H9 (cell line): ENCODE measurements around the gene COPZ2. TPM values are rescaled to one million over a fixed set of nuclear protein-coding genes. Genes with fewer than 3 reads are reported as not detected.

Source experiments
- DNase-seq: peaks from one replicate; pipeline ENCODE4 v3.0.0-alpha.2; 2017
- H2AFZ ChIP-seq: one replicate; pipeline ENCODE4 v1.6.1; 2013; ENCODE audit warnings: mild to moderate bottlenecking, low read length, control low read depth, moderate library complexity
- H2AK5ac ChIP-seq: 2 replicates; pipeline ENCODE4 v1.6.1; 2013; ENCODE audit warnings: low read length, control low read depth, mixed read lengths; ENCODE audit not compliant: insufficient read length
- H2BK120ac ChIP-seq: one replicate; pipeline ENCODE4 v1.6.1; 2013; ENCODE audit warnings: low read depth, mild to moderate bottlenecking, low read length, control low read depth, inconsistent platforms; ENCODE audit not compliant: poor library complexity, severe bottlenecking
- H2BK12ac ChIP-seq: 2 replicates; pipeline ENCODE4 v1.6.1; 2013; ENCODE audit warnings: low read length, control low read depth, mixed read lengths, low read depth; ENCODE audit not compliant: insufficient read length
- H2BK15ac ChIP-seq: 2 replicates; pipeline ENCODE4 v1.6.1; 2013; ENCODE audit warnings: low read depth, low read length, control low read depth
- H2BK20ac ChIP-seq: one replicate; pipeline ENCODE4 v1.6.1; 2013; ENCODE audit warnings: low read depth, mild to moderate bottlenecking, low read length, control low read depth, inconsistent platforms; ENCODE audit not compliant: poor library complexity, severe bottlenecking
- H2BK5ac ChIP-seq: 2 replicates; pipeline ENCODE4 v1.6.1; 2013; ENCODE audit warnings: low read length, control low read depth, mixed read lengths; ENCODE audit not compliant: insufficient read length
- H3K14ac ChIP-seq: 2 replicates; pipeline ENCODE4 v1.6.1; 2013; ENCODE audit warnings: low read length, control low read depth; ENCODE audit not compliant: insufficient read depth
- H3K18ac ChIP-seq: 2 replicates; pipeline ENCODE4 v1.6.1; 2013; ENCODE audit warnings: low read depth, mild to moderate bottlenecking, mixed read lengths, low read length, control low read depth; ENCODE audit not compliant: insufficient read length
- H3K23ac ChIP-seq: 2 replicates; pipeline ENCODE4 v1.6.1; 2013; ENCODE audit warnings: low read length, control low read depth, mixed read lengths, low read depth; ENCODE audit not compliant: insufficient read length
- H3K23me2 ChIP-seq: 2 replicates; pipeline ENCODE4 v1.6.1; 2013; ENCODE audit warnings: low read depth, mild to moderate bottlenecking, mixed read lengths, low read length, control low read depth; ENCODE audit not compliant: insufficient read length, poor library complexity, severe bottlenecking
- H3K27ac ChIP-seq: 2 replicates; pipeline ENCODE4 v1.5.1; 2013; ENCODE audit warnings: low read length, control low read depth, mixed read lengths, low read depth; ENCODE audit not compliant: insufficient read length
- H3K27me3 ChIP-seq: 2 replicates; pipeline ENCODE4 v1.6.1; 2013; ENCODE audit warnings: low read length, control low read depth, inconsistent platforms; ENCODE audit not compliant: insufficient read depth
- H3K4ac ChIP-seq: 2 replicates; pipeline ENCODE4 v1.6.1; 2013; ENCODE audit warnings: low read depth, mild to moderate bottlenecking, control low read depth, inconsistent platforms, low read length, moderate library complexity
- H3K4me1 ChIP-seq: 2 replicates; pipeline ENCODE4 v1.6.1; 2013; ENCODE audit warnings: low read length, control low read depth, inconsistent platforms; ENCODE audit not compliant: insufficient read depth
- H3K4me2 ChIP-seq: 2 replicates; pipeline ENCODE4 v1.6.1; 2013; ENCODE audit warnings: low read length, control low read depth, mixed read lengths; ENCODE audit not compliant: insufficient read length, insufficient read depth
- H3K56ac ChIP-seq: 2 replicates; pipeline ENCODE4 v1.6.1; 2013; ENCODE audit warnings: low read depth, mild to moderate bottlenecking, mixed read lengths, low read length, control low read depth; ENCODE audit not compliant: insufficient read length
- H3K79me1 ChIP-seq: 2 replicates; pipeline ENCODE4 v1.6.1; 2013; ENCODE audit warnings: low read depth, mild to moderate bottlenecking, moderate library complexity, low read length, control low read depth, inconsistent platforms; ENCODE audit not compliant: insufficient read depth, poor library complexity, severe bottlenecking
- H3K79me2 ChIP-seq: 2 replicates; pipeline ENCODE4 v1.6.1; 2013; ENCODE audit warnings: low read length, control low read depth, inconsistent platforms; ENCODE audit not compliant: insufficient read depth
- H3K9ac ChIP-seq: 2 replicates; pipeline ENCODE4 v1.6.1; 2013; ENCODE audit warnings: low read length, control low read depth, mixed read lengths; ENCODE audit not compliant: insufficient read length; ENCODE audit errors: extremely low read depth
- H3K9me3 ChIP-seq: one replicate; pipeline ENCODE4 v1.6.1; 2013; ENCODE audit warnings: low read depth, low read length, inconsistent platforms; ENCODE audit not compliant: control insufficient read depth
- H3T11ph ChIP-seq: one replicate; pipeline ENCODE4 v1.6.1; 2013; ENCODE audit warnings: mild to moderate bottlenecking, low read length, control low read depth, inconsistent platforms
- H4K20me1 ChIP-seq: one replicate; pipeline ENCODE4 v1.6.1; 2013; ENCODE audit not compliant: control insufficient read depth, insufficient read length, insufficient read depth
- H4K5ac ChIP-seq: 2 replicates; pipeline ENCODE4 v1.6.1; 2013; ENCODE audit warnings: low read depth, mild to moderate bottlenecking, mixed read lengths, low read length, control low read depth; ENCODE audit not compliant: insufficient read length
- H4K8ac ChIP-seq: replicated peaks from 2 replicates; pipeline ENCODE4 v1.6.1; 2013; ENCODE audit warnings: low read length, control low read depth, mixed read lengths, low read depth; ENCODE audit not compliant: insufficient read length
- H4K91ac ChIP-seq: 2 replicates; pipeline ENCODE4 v1.6.1; 2013; ENCODE audit warnings: low read depth, mild to moderate bottlenecking, moderate library complexity, mixed read lengths, low read length, control low read depth; ENCODE audit not compliant: insufficient read length
- H3K27ac Mint-ChIP-seq, 3 experiments: 2 replicates in 2 of 3; 3 replicates in 1 of 3; pipeline ENCODE4 v1.8.0; 2020 to 2021; ENCODE audit warnings: mixed read lengths in 3 of 3, mild to moderate bottlenecking in 1 of 3, moderate library complexity in 1 of 3
- H3K27me3 Mint-ChIP-seq: 2 replicates; pipeline ENCODE4 v1.8.0; 2021; ENCODE audit warnings: low read depth, mild to moderate bottlenecking, moderate library complexity, mixed read lengths
- H3K36me3 Mint-ChIP-seq, 3 experiments: 2 replicates in 2 of 3; 3 replicates in 1 of 3; pipeline ENCODE4 v1.8.0; 2020 to 2021; ENCODE audit warnings: low read depth in 3 of 3, mixed read lengths in 3 of 3; ENCODE audit not compliant: insufficient read depth in 1 of 3
- H3K4me1 Mint-ChIP-seq, 2 experiments: 2 replicates each; pipeline ENCODE4 v1.8.0; 2020; ENCODE audit warnings: mixed read lengths in 2 of 2
- H3K4me3 Mint-ChIP-seq, 2 experiments: 2 replicates in 1 of 2; 3 replicates in 1 of 2; pipeline ENCODE4 v1.8.0; 2020 to 2021; ENCODE audit warnings: mild to moderate bottlenecking in 2 of 2, mixed read lengths in 2 of 2, moderate library complexity in 1 of 2
- H3K9me3 Mint-ChIP-seq, 2 experiments: 2 replicates in 1 of 2; 3 replicates in 1 of 2; pipeline ENCODE4 v1.8.0; 2020; ENCODE audit warnings: mild to moderate bottlenecking in 2 of 2, mixed read lengths in 2 of 2, moderate library complexity in 1 of 2
- CTCF ChIP-seq: fragments of 200-600 bp; sonication (generic); conservative IDR thresholded peaks from 3 replicates; pipeline ENCODE4 v1.8.0; 2021; ENCODE audit warnings: antibody characterized with exemption, mild to moderate bottlenecking
- WGBS: extraction: QIAGEN DNeasy Blood & Tissue Kit; methylation state at CpG from one replicate; pipeline ENCODE4 v1.1.7; 2013; ENCODE audit warnings: missing lambda C conversion rate, low lambda C conversion rate, mixed read lengths; ENCODE audit not compliant: insufficient read length; ENCODE audit errors: extremely low coverage; 5-methylcytosine and 5-hydroxymethylcytosine counted together
- total RNA-seq: library from RNA; stranded (reverse); gene quantifications from 2 replicates; pipeline ENCODE4 v1.2.1, GENCODE V29; 2021

COPZ2 gene
- total RNA-seq, 1 experiment from 2014 or later, result 0.68 TPM

- H3T11ph ChIP-seq, result no peak overlapping the region
- H4K20me1 ChIP-seq, result no peaks in the 10 kb centered on the region
- H3K9me3 ChIP-seq, result no peaks in the 10 kb centered on the region
- Mint-ChIP-seq H3K4me3 (no peak overlapping the region), H3K27ac (no peak overlapping the region), H3K27me3 (peaks cover 34% of the 10 kb centered on the region), H3K9me3 (no peaks in the 10 kb centered on the region), H3K4me1 (peaks cover 37 to 41% of the 10 kb centered on the region in 2 experiments), H3K36me3 (no peaks in the 10 kb centered on the region; a peak in 1 of 7 replicates)
- no peak overlapping the region for H4K5ac ChIP-seq
- no peak overlapping the region for H3K14ac ChIP-seq
- no peak for TF ChIP-seq CTCF
- H3K4me2 ChIP-seq, result no peak overlapping the region
- no peak overlapping the region for H2BK120ac ChIP-seq
- no peak overlapping the region for H2BK15ac ChIP-seq
- no peak overlapping the region for H3K27ac ChIP-seq
- no peak overlapping the region for H2BK5ac ChIP-seq
- no peak overlapping the region for H2BK12ac ChIP-seq
- H3K56ac ChIP-seq, result no peak overlapping the region
- H2BK20ac ChIP-seq, result no peak overlapping the region
- no CpG with 5 or more reads among the region's 2 CpGs for WGBS
- no peaks in the 10 kb centered on the region; the same call in 1 of the 2 replicates for H3K27me3 ChIP-seq
- H3K18ac ChIP-seq, result no peak overlapping the region
- no peaks in the 10 kb centered on the region for H3K79me1 ChIP-seq
- H3K9ac ChIP-seq, result no peak overlapping the region
- no peak overlapping the region for H4K91ac ChIP-seq
- H3K23me2 ChIP-seq, result peaks cover 9% of the 10 kb centered on the region
- no peaks in the 10 kb centered on the region for H3K79me2 ChIP-seq
- DNase-seq, result no peak
- no peaks in the 10 kb centered on the region for H3K4me1 ChIP-seq
- no peak overlapping the region for H3K23ac ChIP-seq
- H2AFZ ChIP-seq, result no peak overlapping the region
- no peak overlapping the region for H2AK5ac ChIP-seq
- no peak overlapping the region for H3K4ac ChIP-seq
- no peak overlapping the region for H4K8ac ChIP-seq
Observed at GRCh38 chr17:48016112-48016511, 21.5 kb downstream of the COPZ2 start.
